GM12891 (cell line): Measurements from ENCODE around the gene MGAT3.

Source experiments
- PAX5 ChIP-seq: IDR thresholded peaks from 2 replicates; pipeline ENCODE4 v1.6.1; 2011; ENCODE audit warnings: low read length, moderate library complexity, mild to moderate bottlenecking; ENCODE audit not compliant: insufficient read depth, severe bottlenecking
- POLR2A ChIP-seq: IDR thresholded peaks from 2 replicates; pipeline ENCODE4 v1.6.1; 2011; ENCODE audit warnings: low read depth, low read length, control low read depth
- POLR2AphosphoS5 ChIP-seq: IDR thresholded peaks from 2 replicates; pipeline ENCODE4 v1.6.1; 2011; ENCODE audit warnings: low read depth, low read length, control low read depth
- POU2F2 ChIP-seq: IDR thresholded peaks from 2 replicates; pipeline ENCODE4 v1.6.1; 2011; ENCODE audit warnings: low read depth, mild to moderate bottlenecking, control low read depth, low read length, moderate library complexity
- SPI1 ChIP-seq: IDR thresholded peaks from 2 replicates; pipeline ENCODE4 v1.6.1; 2011; ENCODE audit warnings: low read depth, low read length, control low read depth
- TAF1 ChIP-seq: IDR thresholded peaks from 2 replicates; pipeline ENCODE4 v1.6.1; 2011; ENCODE audit warnings: low read depth, low read length, control low read depth

GRCh38 chr22:39501644-39502108 is 44.9 kb downstream of the MGAT3 start:
- no peak for TF ChIP-seq POLR2A
- no peak for TF ChIP-seq TAF1
- no peak for TF ChIP-seq POLR2AphosphoS5
- no peak for TF ChIP-seq SPI1
- no peak for TF ChIP-seq POU2F2
- TF ChIP-seq PAX5: no peak
